HepG2 (cell line): ENCODE results near the gene CGA. TPM values are rescaled to one million over a fixed set of nuclear protein-coding genes. Genes with fewer than 3 reads are reported as not detected.

Experiments
- ATAC-seq: fragments of 200-7000 bp; cut with Tn5 transposase; 3 replicates; pipeline ENCODE4 v1.9.1; 2020; ENCODE audit warnings: mild to moderate bottlenecking, moderate library complexity
- BruUV-seq: library from RNA; stranded (reverse); fragments of 400-500 nt; replicated peaks from 2 replicates; lab custom pipeline; 2021; lab: Mats Ljungman, UMichigan
- CTCF ChIA-PET: fragments of 300-600 bp; formaldehyde crosslinking; extraction: SDS; loops from one replicate; lab custom pipeline; 2021; ENCODE audit warnings: low total read pairs, inconsistent platforms, low intra/inter-chr PET ratio; lab: Yijun Ruan, JAX
- POLR2A ChIA-PET: fragments of 350-600 bp; sonication (Branson Sonifier 250); formaldehyde crosslinking; loops from one replicate; lab custom pipeline; 2020; ENCODE audit warnings: antibody characterized with exemption, inconsistent platforms; lab: Yijun Ruan, JAX
- DNase-seq: peaks from one replicate; pipeline ENCODE4 v3.0.0-alpha.2; 2015; ENCODE audit warnings: low spot score
- FAIRE-seq: peaks from 3 replicates; lab custom pipeline; 2011; peaks lifted over from hg19 to GRCh38; lab: Jason Lieb, UNC
- H2AFZ ChIP-seq: one replicate; pipeline ENCODE4 v1.6.1; 2011; ENCODE audit warnings: low read length, inconsistent platforms
- H3K27ac ChIP-seq: fragments of 300-600 bp; 3 replicates; pipeline ENCODE4 v1.8.0; 2011; ENCODE audit warnings: mixed run types, mild to moderate bottlenecking, mixed read lengths, low read length, inconsistent platforms; ENCODE audit not compliant: insufficient read depth; ENCODE audit errors: extremely low read length
- H3K27me3 ChIP-seq, 2 experiments: fragments of 200-600 bp in 1 of 2; 2 replicates in 1 of 2; 3 replicates in 1 of 2; pipeline versions ENCODE4 v1.6.0 to v1.8.0; 2011; ENCODE audit warnings: low read length in 2 of 2, mild to moderate bottlenecking in 2 of 2, moderate library complexity in 2 of 2, inconsistent platforms in 1 of 2; ENCODE audit not compliant: insufficient read depth in 2 of 2, control insufficient read depth in 1 of 2
- H3K36me3 ChIP-seq, 2 experiments: fragments of 200-600 bp in 1 of 2; replicated peaks in 1 of 2; 2 replicates in 1 of 2; 3 replicates in 1 of 2; pipeline versions ENCODE4 v1.5.1 to v1.8.0; 2011; ENCODE audit warnings: low read length in 2 of 2, inconsistent platforms in 1 of 2; ENCODE audit not compliant: insufficient read depth in 2 of 2, control insufficient read depth in 1 of 2
- H3K4me1 ChIP-seq: 2 replicates; pipeline ENCODE4 v1.5.1; 2012; ENCODE audit warnings: low read length, inconsistent platforms; ENCODE audit not compliant: insufficient read depth
- H3K4me2 ChIP-seq: 2 replicates; pipeline ENCODE4 v1.6.0; 2011; ENCODE audit warnings: low read depth, low read length, inconsistent platforms
- H3K4me3 ChIP-seq, 3 experiments: fragments of 200-600 bp in 1 of 3; sonication (generic), shearing (Covaris generic) in 1 of 3; replicated peaks in 1 of 3; 2 replicates each; pipeline ENCODE4 v1.5.1; 2011 to 2016; ENCODE audit warnings: low read length in 3 of 3, inconsistent platforms in 2 of 3, low read depth in 2 of 3, mild to moderate bottlenecking in 2 of 3, control low read depth in 1 of 3, mixed read lengths in 1 of 3; ENCODE audit not compliant: insufficient read depth in 1 of 3
- H3K79me2 ChIP-seq: one replicate; pipeline ENCODE4 v1.6.1; 2011; ENCODE audit warnings: low read length, inconsistent platforms; ENCODE audit not compliant: insufficient read depth
- H3K9ac ChIP-seq: 2 replicates; pipeline ENCODE4 v1.6.0; 2011; ENCODE audit warnings: mild to moderate bottlenecking, low read depth, low read length, inconsistent platforms; ENCODE audit not compliant: insufficient read depth
- H3K9me3 ChIP-seq: 2 replicates; pipeline ENCODE4 v1.5.1; 2012; ENCODE audit warnings: mild to moderate bottlenecking, low read length
- H4K20me1 ChIP-seq: 2 replicates; pipeline ENCODE4 v1.6.0; 2011; ENCODE audit warnings: inconsistent platforms, mild to moderate bottlenecking, low read length, moderate library complexity; ENCODE audit not compliant: insufficient read depth
- ATM ChIP-seq: fragments of 450-650 bp; IDR thresholded peaks from 2 replicates; pipeline ENCODE4 v1.7.1; 2017; ENCODE audit warnings: mild to moderate bottlenecking, borderline replicate concordance
- DNMT1 ChIP-seq: sonication (generic); formaldehyde crosslinking; IDR thresholded peaks from 2 replicates; pipeline ENCODE4 v1.5.1; 2020; ENCODE audit warnings: mild to moderate bottlenecking, missing genetic modification reagents
- EZH2 ChIP-seq: conservative IDR thresholded peaks from 2 replicates; pipeline ENCODE4 v1.6.1; 2012; ENCODE audit warnings: mild to moderate bottlenecking, low read depth, low read length, moderate library complexity
- FOXM1 ChIP-seq: sonication (generic); formaldehyde crosslinking; IDR thresholded peaks from 2 replicates; pipeline ENCODE4 v1.5.0; 2020; ENCODE audit warnings: missing genetic modification reagents
- HMG20A ChIP-seq: IDR thresholded peaks from 2 replicates; pipeline ENCODE4 v1.6.1; 2016; ENCODE audit warnings: borderline replicate concordance
- HMGA1 ChIP-seq: sonication (generic); formaldehyde crosslinking; conservative IDR thresholded peaks from 2 replicates; pipeline ENCODE4 v1.4.0; 2020; ENCODE audit warnings: missing genetic modification reagents
- KAT2B ChIP-seq: fragments of 150-350 bp; IDR thresholded peaks from 2 replicates; pipeline ENCODE4 v1.6.1; 2014; ENCODE audit warnings: low read depth, low read length, borderline replicate concordance
- KDM5B ChIP-seq: sonication (generic); formaldehyde crosslinking; IDR thresholded peaks from 2 replicates; pipeline ENCODE4 v1.4.0; 2020; ENCODE audit warnings: missing genetic modification reagents, mild to moderate bottlenecking, borderline replicate concordance
- POGZ ChIP-seq: sonication (generic); formaldehyde crosslinking; IDR thresholded peaks from 2 replicates; pipeline ENCODE4 v1.4.0; 2020; ENCODE audit warnings: mild to moderate bottlenecking, missing genetic modification reagents
- SMAD3 ChIP-seq: sonication (generic); formaldehyde crosslinking; IDR thresholded peaks from 2 replicates; pipeline ENCODE4 v1.4.0; 2020; ENCODE audit warnings: missing genetic modification reagents
- ZBTB33 ChIP-seq: sonication (generic); formaldehyde crosslinking; IDR thresholded peaks from 2 replicates; pipeline ENCODE4 v1.4.0; 2020; ENCODE audit warnings: missing genetic modification reagents
- ZBTB7B ChIP-seq: sonication (generic); formaldehyde crosslinking; IDR thresholded peaks from 2 replicates; pipeline ENCODE4 v1.4.0; 2020; ENCODE audit warnings: missing genetic modification reagents
- ZEB1 ChIP-seq: IDR thresholded peaks from 2 replicates; pipeline ENCODE4 v1.6.1; 2012; ENCODE audit warnings: mild to moderate bottlenecking, low read depth, inconsistent platforms; ENCODE audit not compliant: insufficient replicate concordance
- ZNF101 ChIP-seq: sonication (generic); formaldehyde crosslinking; IDR thresholded peaks from 2 replicates; pipeline ENCODE4 v1.4.0; 2020; ENCODE audit warnings: mild to moderate bottlenecking, low read depth, missing genetic modification reagents, borderline replicate concordance
- ZNF205 ChIP-seq: IDR thresholded peaks from 2 replicates; pipeline ENCODE4 v1.6.1; 2018; ENCODE audit warnings: missing biosample characterization, missing genetic modification reagents
- ZNF724P ChIP-seq: sonication (generic); formaldehyde crosslinking; IDR thresholded peaks from 2 replicates; pipeline ENCODE4 v1.8.0; 2022; ENCODE audit warnings: missing genetic modification reagents, borderline replicate concordance
- ZNF75D ChIP-seq: sonication (generic); formaldehyde crosslinking; IDR thresholded peaks from 2 replicates; pipeline ENCODE4 v1.8.1; 2023; ENCODE audit warnings: missing genetic modification reagents, mild to moderate bottlenecking, borderline replicate concordance
- WGBS: methylation state at CpG from one replicate; pipeline ENCODE4 v1.1.6; 2017; ENCODE audit warnings: low lambda C conversion rate; 5-methylcytosine and 5-hydroxymethylcytosine counted together
- in situ Hi-C: cut with HindIII; loops from 2 replicates; pipeline ENCODE4 v1.10.0; 2017; ENCODE audit warnings: low pct_unique_long_range_greater_than_20kb; ENCODE audit not compliant: extremely low pct_ligation_motif_present
- intact Hi-C: fragments of 100-400 bp; cut with micrococcal nuclease; formaldehyde crosslinking; loops from one replicate; pipeline ENCODE4 v1.10.0; 2022; ENCODE audit not compliant: unreplicated experiment
- polyA plus RNA-seq, 8 experiments: library from polyadenylated mRNA; depleted of rRNA in 3 of 8; stranded (reverse) in 7 of 8; unstranded in 1 of 8; fragments of >200 nt; fragmentation: Illumina TruSeq in 4 of 8; extraction: Trizol in 4 of 8; gene quantifications; 2 replicates each; pipeline versions ENCODE4 v1.2.1 to v1.2.3, GENCODE V29; 2011 to 2016; ENCODE audit warnings: low read depth in 4 of 8, missing spikeins in 1 of 8, mixed read lengths in 1 of 8; ENCODE audit not compliant: insufficient read depth in 1 of 8
- total RNA-seq, 5 experiments: library from RNA; depleted of rRNA; stranded (reverse); fragments of >200 nt; fragmentation: Illumina TruSeq; extraction: Trizol; gene quantifications; 2 replicates each; pipeline ENCODE4 v1.2.3, GENCODE V29; 2016; ENCODE audit warnings: low read depth in 1 of 5
- TF ChIP-seq, protein P1 (sequence below), 2 experiments: IDR thresholded peaks; 2 replicates each; pipeline ENCODE4 v1.6.1; 2011 to 2012; ENCODE audit warnings: low read length in 2 of 2, borderline replicate concordance in 1 of 2, low read depth in 1 of 2, mild to moderate bottlenecking in 1 of 2, moderate library complexity in 1 of 2
- TF ChIP-seq, protein P2 (sequence below): IDR thresholded peaks from 2 replicates; pipeline ENCODE4 v1.6.1; 2016; ENCODE audit warnings: missing biosample characterization, missing genetic modification reagents, low read depth

The CGA gene
- total and polyA plus RNA-seq, 2 of the 13 experiments (the other 11 are each of a cell fraction or from before 2014, with no cell fraction given): 0.09 TPM; not detected in 1

GRCh38 chr6:87092435-87092834, 2.5 kb downstream of the CGA start (continued):
- TF ChIP-seq ZBTB7B: no peak

- Histone ChIP-seq H3K4me2 (no peak overlapping the region), H3K27ac (no peak overlapping the region), H3K79me2 (no peaks in the 10 kb centered on the region), H4K20me1 (no peaks in the 10 kb centered on the region), H3K9ac (no peak overlapping the region), H3K4me3 (no peak overlapping the region), H3K36me3 (no peaks in the 10 kb centered on the region), H3K9me3 (no peaks in the 10 kb centered on the region), H3K27me3 (0 out of 5 replicates have a peak, but pooled peaks cover 0 to 7% of the 10 kb centered on the region in 2 experiments), H2AFZ (no peak overlapping the region), H3K4me1 (no peaks in the 10 kb centered on the region)
- in situ Hi-C loops (no loop called here), intact Hi-C loops (no loop called here)
- ChIA-PET POLR2A (no interaction called here), CTCF (no interaction called here)
- ATAC-seq (no peak), FAIRE-seq (no peak), DNase-seq (no peak)
- WGBS: 2% methylated on average over 2 of the region's 2 CpGs
- BruUV-seq: no TSS peak
- TF ChIP-seq ZNF724P: no peak
- TF ChIP-seq FOXM1 (CRISPR knock-in tag): no peak
- no peak for TF ChIP-seq SMAD3 (CRISPR knock-in tag)
- TF ChIP-seq DNMT1 (CRISPR knock-in tag): no peak
- no peak for TF ChIP-seq POGZ (CRISPR knock-in tag)
- TF ChIP-seq EZH2: no peak
- no peak for TF ChIP-seq ZNF75D (CRISPR knock-in tag)
- TF ChIP-seq ZNF101 (CRISPR knock-in tag): no peak
- TF ChIP-seq, protein P1, sequence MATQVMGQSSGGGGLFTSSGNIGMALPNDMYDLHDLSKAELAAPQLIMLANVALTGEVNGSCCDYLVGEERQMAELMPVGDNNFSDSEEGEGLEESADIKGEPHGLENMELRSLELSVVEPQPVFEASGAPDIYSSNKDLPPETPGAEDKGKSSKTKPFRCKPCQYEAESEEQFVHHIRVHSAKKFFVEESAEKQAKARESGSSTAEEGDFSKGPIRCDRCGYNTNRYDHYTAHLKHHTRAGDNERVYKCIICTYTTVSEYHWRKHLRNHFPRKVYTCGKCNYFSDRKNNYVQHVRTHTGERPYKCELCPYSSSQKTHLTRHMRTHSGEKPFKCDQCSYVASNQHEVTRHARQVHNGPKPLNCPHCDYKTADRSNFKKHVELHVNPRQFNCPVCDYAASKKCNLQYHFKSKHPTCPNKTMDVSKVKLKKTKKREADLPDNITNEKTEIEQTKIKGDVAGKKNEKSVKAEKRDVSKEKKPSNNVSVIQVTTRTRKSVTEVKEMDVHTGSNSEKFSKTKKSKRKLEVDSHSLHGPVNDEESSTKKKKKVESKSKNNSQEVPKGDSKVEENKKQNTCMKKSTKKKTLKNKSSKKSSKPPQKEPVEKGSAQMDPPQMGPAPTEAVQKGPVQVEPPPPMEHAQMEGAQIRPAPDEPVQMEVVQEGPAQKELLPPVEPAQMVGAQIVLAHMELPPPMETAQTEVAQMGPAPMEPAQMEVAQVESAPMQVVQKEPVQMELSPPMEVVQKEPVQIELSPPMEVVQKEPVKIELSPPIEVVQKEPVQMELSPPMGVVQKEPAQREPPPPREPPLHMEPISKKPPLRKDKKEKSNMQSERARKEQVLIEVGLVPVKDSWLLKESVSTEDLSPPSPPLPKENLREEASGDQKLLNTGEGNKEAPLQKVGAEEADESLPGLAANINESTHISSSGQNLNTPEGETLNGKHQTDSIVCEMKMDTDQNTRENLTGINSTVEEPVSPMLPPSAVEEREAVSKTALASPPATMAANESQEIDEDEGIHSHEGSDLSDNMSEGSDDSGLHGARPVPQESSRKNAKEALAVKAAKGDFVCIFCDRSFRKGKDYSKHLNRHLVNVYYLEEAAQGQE (IDR thresholded peaks at IDR 0.05; ENCODE audit: borderline replicate concordance in 1 of 2, low read depth in 1 of 2, low read length in 2 of 2): no peak
- no peak for TF ChIP-seq ZNF205 (CRISPR knock-in tag)
- no peak for TF ChIP-seq HMGA1
- TF ChIP-seq ATM: no peak
- TF ChIP-seq, protein P2, sequence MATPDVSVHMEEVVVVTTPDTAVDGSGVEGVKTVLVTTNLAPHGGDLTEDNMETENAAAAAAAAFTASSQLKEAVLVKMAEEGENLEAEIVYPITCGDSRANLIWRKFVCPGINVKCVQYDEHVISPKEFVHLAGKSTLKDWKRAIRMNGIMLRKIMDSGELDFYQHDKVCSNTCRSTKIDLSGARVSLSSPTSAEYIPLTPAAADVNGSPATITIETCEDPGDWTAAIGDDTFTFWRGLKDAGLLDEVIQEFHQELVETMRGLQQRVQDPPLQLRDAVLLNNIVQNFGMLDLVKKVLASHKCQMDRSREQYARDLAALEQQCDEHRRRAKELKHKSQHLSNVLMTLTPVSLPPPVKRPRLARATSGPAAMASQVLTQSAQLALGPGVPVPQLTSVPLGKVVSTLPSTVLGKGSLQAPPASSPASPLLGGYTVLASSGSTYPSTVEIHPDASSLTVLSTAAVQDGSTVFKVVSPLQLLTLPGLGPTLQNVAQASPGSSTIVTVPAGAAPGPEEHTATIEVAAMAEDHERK (CRISPR knock-in tag): no peak
- no peak for TF ChIP-seq HMG20A (CRISPR knock-in tag)
- no peak for TF ChIP-seq KDM5B
- no peak for TF ChIP-seq ZEB1
- no peak for TF ChIP-seq ZBTB33 (CRISPR knock-in tag)
- no peak for TF ChIP-seq KAT2B
Observed at GRCh38 chr6:87089135-87089534, 5.8 kb downstream of the CGA start.
